GM21619 (cell line): ENCODE measurements around the gene SLC9B2.
A peak's percentile ranks its signal among the peaks of the same experiment; 100 is the strongest.

ENCODE experiments used
- ATAC-seq: cut with Tn5 transposase; IDR thresholded peaks from one replicate; pipeline ENCODE4 v1.9.1; 2021; ENCODE audit not compliant: unreplicated experiment

SLC9B2 gene, protein sequence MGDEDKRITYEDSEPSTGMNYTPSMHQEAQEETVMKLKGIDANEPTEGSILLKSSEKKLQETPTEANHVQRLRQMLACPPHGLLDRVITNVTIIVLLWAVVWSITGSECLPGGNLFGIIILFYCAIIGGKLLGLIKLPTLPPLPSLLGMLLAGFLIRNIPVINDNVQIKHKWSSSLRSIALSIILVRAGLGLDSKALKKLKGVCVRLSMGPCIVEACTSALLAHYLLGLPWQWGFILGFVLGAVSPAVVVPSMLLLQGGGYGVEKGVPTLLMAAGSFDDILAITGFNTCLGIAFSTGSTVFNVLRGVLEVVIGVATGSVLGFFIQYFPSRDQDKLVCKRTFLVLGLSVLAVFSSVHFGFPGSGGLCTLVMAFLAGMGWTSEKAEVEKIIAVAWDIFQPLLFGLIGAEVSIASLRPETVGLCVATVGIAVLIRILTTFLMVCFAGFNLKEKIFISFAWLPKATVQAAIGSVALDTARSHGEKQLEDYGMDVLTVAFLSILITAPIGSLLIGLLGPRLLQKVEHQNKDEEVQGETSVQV

DNA sequence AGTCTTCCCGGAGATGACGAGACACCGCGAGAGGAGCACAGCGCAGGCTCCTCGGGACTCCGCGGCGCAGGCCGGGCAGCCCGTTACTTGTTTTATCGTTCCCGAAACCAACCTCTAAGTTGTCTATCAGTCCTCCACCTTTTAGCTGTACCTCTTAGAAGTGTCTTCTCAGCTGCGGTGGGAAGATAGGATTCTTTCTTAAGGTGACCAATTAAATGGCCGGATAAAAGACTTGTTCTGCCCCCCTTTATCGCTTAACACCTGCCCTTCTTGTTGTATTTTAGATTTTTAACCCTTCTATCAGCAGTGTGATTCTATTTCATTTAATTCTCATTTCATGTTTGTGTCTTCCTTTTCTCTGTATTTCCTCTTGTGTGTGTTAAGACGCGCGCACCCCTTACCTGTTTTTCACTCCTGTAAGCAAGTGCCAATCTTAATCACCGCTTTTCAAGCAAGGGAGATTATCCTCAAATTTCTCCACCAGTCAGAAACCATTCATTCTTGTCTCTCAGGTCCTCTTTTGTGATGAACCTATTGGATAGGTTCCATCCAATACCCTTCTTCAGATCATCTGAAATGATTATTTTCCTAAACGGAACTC is at the start of gene SLC9B2:
TSS of gene SLC9B2 (minus strand) at position 15 of the 601 bp plus-strand sequence. CDS start 9,211 bp downstream, outside the sequence.
- ATAC-seq, result peak; percentile 51

DNA sequence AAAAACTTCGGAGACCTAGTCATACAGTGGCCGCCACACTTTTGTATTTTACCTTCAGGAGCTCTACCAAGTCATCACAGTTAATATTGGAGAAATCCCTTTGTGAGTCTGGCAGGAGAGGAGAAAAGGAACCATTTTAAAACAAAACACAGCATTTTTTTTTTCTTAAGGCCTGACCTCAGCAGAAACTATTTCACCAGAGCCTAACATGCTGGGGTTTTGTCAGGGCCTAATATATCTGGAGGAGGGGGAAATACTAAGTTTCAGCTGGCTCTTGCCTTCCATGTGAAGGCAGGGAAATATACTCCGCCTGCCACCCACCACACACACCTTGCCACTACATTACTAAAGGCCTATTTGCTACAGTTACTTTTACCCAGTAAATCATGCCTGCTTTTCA is 49.6 kb upstream of the SLC9B2 start:
- ATAC-seq, result no peak

DNA sequence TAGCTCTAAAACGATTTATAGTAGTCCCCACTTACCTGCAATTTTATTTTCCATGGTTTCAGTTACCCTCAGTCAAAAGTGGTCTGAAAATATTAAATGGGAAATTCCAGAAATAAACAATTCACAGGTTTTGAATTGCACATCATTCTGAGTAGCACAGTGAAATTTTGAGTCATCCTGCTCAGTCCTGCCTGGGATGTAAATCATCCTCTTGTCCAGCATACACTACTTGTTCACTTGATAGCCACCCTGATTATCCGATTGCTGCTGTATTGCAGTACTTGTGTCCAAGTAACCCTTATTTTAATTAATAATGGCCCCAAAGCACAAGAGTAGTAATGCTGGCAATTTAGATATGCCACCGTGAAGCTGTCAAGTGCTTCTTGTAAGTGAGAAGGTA is 46.6 kb upstream of the SLC9B2 start:
- ATAC-seq, result no peak

DNA sequence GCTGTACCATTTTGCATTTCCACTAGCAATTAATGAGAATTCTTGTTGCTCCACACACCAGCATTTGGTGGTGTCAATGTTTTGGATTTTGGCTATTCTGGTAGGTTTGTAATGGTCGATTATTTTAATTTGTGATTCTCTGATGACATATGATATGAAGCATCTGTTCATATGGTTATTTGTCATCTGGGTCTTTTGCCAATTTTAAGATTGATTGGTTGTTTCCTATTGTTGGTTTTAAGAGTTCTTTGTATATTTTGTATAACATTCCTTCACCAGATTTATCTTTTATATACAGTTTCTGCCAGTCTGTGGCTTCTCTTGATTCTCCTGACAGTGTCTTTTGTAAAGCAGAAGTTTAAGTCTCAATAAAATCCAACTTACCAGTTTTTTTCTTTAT is 41.6 kb upstream of the SLC9B2 start:
- no peak for ATAC-seq

DNA sequence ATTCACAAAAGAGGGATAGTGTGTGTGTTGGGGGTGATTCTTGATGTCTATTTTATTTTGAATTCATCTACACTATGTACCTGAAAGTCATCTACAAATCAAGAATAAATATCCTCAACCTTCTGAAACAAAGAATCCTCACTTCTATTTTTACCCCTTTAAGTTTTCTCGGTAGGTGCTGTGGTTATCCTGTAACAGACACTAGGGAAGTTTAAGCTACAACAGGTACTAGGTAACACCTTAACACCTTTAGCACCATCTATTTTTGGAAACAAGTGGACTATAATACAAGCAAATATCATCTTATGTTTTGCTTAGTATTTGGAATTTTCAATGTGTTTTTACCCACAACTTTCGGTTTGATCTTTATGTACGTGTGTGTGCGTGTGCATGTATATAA is 35.0 kb upstream of the SLC9B2 start:
- no peak for ATAC-seq

DNA sequence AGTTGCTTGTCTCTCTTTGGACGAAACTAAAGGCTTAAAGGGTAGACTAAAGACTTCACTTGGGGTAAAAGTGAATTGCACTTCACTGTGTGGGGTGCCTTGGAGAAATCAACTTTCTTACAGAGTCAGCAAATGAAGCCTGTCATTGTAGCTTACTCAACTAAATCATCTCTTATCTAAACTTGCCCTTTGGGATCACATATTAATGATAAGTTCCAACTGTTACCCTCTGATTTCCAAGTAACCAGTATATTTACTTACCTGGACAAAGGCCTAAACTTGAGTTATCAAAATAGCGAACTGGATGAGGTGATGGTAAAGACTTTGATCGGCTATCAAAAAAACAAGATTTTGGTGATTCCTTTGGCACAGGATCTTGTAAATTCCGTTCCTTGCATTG is 32.0 kb upstream of the SLC9B2 start:
- ATAC-seq, result no peak

DNA sequence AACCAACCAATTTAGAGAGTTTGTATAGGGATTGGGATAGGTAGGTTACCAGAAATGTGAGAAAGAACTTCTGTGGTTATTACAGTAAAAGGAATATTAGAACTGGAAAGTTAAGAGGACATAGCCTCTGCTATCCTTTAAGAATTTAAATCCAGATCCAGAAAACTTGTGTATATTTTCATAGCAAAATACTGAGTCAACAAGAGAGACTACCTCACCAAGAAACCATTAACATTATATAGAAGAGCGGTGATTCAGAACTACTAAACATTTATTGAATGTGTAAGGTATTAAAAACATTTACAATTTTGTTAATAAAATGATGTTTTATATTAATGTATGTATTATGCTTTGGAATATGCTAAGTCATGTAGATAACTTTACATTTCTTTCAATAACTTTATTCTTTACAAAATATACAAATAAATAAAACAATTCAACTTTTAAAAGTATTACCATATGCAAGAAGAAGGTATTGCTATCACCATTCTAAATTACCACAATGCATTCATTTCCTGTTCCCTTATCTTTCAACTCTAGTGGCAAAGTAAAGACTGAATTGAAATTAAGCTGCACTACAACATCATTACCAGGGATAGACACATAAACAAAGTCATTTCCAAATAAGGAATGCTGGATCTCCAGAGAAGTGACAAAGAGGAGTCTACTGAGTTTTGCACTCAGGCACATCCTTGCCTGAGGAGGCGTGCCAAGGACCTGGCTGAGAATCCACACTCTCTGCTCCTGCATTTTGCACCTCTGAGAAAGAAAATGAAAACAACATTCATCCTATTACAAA is 29.2 kb upstream of the SLC9B2 start:
- ATAC-seq, result no peak

DNA sequence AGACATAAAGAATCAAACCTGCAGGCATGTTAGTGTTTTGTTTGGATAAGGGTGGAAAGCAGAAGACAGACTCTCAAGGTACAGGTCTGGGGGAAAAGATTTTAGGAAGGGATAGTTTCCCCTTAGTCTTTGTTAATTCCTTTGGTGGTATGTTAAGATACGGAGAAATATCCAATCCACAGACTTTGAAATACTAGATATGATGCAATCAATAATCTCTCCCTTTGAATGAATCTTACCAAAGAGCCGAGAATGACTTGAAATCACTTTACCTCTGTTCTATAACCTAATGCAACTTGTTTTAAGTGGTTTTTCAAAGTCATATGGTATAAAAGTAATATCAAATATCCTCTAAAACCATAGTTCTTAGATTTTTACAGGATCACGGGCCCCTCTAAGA is 28.3 kb upstream of the SLC9B2 start:
- no peak for ATAC-seq

DNA sequence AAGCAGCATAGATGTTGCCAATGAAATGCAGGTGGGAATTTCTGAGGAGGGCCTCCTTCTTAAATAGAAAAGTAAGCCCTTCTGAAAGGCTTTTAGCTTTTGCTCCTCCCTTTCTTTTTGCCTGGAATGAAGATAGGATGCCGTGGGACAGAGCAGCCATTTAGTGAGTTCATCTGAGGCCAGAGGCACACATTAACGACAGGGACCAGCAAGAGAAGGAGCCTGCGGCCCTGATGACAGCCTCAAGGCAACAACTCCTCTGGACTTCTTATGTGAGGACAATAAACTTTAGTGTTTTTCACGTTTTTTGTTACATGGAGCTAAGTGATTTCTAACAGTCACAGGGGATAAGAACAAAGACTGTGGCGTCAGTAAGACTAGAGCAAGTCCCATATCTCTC is 24.1 kb upstream of the SLC9B2 start:
- ATAC-seq, result no peak

DNA sequence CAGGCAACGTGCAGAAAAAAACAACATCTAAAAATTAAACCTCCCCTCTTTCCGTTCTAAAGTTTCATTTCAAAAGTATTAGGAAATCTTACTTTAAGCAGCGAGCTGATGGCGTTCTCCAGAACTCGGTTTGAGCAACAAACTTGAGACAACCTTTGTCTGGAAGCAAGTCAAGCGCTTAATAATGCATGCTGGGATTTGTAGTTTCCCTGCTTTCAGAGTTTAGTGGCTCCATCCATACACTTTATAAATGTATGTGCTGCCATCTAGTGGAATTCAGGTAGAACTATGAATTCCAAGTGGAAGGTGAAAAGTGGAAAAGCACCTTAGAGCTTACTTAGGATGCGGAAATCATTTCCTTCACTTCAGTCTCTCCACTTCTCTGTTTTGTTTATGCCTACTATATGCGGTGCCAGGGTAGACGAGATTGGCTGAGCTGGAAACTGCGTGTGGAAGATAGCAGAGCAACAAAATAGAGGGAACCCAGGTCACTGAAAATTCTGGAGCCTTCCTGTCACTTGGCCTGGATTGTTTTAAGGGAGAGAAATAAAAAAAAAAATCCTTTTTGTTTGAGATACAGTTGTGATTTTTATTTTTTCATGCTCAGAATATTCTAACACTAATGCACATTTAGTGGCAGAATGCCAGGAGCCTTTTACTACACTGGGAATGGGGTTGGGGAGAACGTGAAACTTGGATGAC is 23.3 kb upstream of the SLC9B2 start, which contains the start of gene BDH2:
TSS of gene BDH2 (minus strand) at position 144 of the 702 bp plus-strand sequence. CDS start 3,580 bp downstream, outside the sequence.
- ATAC-seq, result peak; percentile 98

DNA sequence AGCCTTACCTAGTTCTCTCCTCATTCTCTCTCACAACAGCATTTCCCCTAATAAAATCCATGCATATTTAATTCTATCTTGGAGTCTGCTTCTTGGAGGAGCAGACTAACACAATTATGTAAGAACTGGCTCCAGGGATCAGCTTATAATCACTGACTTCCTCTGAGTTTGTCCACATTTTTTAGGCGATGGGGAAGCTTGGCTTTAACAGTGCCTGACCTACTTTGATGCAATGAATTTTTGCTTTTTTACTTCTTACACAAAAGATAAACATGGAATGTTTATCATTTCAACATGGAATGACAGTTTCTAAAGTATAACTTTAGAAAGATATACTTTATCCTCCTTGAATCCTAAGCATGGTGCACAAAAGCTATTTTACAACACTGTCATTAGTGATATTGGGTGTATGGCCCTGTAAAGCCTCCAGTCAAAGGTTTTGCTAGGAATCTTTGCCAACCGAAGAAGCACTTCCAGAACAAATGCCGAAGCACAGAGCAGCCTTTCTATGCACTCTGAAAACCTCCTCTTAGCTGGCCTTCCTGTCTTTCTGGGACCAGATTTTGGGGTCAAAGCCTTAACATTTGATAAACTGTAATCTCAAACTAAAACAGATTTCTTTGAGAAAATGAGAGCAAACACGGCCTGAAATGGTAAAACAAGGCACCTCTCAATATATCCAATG is 22.3 kb upstream of the SLC9B2 start:
- ATAC-seq, result no peak

DNA sequence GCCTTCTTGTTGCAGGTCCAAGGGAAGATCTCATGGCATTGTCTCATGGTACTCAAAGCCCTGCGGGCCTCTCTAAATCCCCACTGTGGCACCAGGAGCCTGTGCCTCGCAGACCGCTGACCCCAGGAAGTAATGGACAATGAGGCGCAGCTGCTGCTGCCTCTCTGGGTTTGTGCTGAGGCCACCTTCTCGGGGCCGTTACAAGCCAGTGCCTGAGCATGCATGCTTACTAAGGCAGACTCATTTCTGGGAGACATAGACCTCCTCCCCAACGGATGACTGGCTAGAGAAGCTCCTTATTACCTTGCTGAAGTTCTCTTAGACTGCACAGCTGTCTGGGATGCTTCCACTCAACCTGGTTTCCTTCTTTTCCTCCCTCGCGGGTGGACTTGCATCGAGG is 21.8 kb upstream of the SLC9B2 start:
- ATAC-seq, result no peak

DNA sequence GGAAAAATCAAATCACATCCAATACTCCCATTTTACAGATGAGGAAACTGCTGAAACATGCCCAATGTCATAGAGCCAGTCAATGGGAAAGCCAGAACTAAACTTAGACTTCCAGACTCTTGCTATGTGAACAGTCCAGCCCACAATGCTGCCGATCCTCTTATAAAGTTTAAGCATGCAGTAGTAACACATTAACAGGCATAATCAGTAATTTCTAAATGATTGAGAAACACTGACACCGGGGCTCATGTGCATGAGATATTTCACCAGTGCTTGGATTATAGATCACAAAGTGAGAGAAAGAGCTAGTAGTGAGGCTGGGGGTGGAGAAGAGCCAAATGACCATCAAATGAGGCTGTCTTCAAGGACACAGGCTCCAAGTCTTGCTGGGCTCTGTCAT is 20.6 kb upstream of the SLC9B2 start:
- ATAC-seq, result no peak

DNA sequence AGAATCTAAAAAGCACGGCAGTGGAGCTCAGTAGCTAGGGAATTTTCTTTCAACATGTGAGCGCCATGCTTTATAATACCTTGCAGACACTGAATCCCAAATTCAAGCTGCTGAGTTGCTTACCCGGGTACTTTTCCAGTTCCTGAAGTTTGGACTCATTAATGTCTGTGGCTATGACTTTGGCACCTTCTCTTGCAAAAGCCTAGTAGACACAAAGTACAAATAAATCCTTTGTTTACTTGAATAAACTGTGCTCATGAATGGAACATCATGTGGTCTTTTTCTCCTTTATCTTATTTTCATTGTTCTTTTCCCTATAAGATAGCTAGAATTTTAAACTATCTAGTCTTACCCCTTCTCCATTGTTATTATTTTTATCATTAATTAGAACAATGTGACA is 18.5 kb upstream of the SLC9B2 start:
- ATAC-seq, result no peak

DNA sequence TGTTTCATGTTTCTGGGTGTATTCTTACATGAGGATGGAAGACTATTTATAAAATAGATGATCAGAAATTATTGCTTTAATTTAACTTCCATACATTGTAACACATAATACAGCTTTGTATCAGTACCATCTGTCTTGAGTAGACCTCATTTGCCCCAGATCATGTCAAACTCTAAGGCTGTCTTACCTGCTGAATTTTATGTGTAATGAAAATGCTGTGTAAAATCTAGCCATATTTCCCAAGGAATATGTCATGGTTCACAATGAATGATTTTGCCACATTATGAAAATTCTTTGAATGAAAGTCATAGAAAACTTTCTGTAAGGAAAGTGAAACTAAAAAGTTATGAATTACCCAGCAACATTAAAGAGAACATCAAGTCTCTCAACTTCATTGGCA is 15.7 kb upstream of the SLC9B2 start:
- no peak for ATAC-seq

DNA sequence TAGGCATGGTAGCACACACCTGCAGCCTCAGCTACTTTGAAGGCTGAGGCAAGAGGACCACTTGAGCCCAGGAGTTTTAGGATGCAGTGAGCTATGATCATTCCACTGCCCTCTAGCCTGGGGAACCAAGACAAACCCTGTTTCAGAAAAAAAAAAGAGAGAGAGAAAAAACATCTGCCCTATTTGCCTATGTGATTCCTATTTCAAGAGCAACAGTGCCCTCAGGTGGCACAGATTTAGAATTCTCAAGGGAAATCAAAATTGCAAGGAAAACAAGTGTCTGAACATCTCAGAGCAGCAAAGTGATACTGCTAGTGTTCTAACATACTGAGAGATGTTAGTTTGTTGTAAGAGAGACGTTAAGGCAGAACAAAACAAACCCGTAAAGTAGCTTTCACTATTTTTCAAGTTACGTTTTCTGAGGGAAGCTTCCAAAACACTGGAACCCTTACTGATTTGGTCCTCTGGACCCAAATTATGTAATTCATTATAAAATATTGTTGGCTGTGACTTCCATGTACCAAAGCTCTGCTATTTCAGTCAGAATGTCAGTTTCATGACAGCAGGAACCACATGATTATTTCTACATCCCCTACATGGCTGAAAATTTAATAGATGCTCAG is 15.2 kb upstream of the SLC9B2 start:
- ATAC-seq, result peak; percentile 75

DNA sequence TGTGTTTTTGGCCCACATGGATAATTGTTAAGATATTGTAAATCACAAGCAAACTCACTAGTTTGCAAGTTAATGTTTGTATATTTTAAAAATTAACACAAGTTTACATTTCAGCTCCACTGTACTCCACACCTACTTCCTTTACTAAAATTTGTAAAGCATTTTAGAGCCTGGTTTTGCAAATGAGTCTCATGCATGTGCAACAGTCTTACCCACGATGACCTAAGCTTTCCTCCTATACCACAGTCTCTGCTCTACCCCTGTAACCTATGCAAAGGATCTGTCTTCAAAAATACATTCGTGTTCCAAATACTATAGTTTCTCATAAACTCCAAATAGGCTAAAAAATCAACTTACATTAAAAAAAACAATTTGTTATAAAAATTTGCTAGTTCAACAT is 12.9 kb upstream of the SLC9B2 start:
- ATAC-seq, result no peak

DNA sequence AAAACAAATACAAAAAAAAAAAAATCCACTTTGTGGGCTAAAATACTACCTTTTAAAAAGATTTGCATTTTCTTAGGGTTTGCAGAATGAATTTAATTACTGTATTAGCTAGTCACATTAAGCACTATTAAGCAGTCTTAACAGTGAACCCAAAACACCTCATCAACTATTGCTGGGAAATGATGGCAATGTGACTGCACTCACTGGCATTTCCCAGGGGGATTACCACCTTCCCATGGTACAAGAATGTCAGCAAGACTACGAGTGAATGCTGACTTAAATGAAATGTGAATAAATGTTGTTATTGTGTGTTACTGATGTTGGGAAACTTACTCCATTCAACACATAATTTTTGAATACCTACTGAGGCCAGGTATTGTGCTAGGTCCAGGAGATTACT is 10.0 kb upstream of the SLC9B2 start:
- ATAC-seq, result no peak

DNA sequence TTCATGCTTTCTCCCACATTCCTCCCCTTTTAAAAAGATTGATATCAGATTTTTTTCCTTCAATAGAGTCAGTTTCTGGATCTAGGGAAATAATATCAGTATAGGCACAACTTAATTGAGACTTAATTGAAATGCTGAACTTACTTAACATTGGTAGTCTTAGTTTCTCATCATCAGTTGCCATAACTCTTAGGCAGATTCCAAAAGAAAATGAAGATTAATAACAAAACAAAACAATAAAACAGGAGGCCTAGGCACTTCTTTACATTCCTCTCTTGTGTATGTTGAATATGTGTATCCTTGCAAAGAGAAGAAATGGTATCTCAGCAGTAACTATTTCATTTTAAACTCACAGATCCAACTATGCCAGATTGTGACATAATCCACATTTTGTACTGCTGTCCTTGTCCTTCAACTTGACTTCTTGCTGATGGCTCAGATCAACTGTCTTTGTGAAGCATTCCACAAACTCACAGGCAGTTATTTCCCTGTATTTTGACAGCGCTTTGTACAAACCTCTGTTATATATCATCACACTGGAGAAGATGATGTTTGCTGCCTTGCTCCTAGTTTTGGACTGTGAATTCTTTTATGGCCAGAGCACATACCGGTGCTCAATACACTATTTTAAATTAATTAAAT is 9.1 kb upstream of the SLC9B2 start:
- no peak for ATAC-seq
